Measurements from ENCODE around the gene RAPSN. TPM values are rescaled to one million over a fixed set of nuclear protein-coding genes. Genes with fewer than 3 reads are reported as not detected.

The RAPSN gene
- total RNA-seq, 4 donors from 2014 or later = 0.38 TPM; not detected in 3

GRCh38 chr11:47446833-47447232, 2.1 kb downstream of the RAPSN start:
- WGBS, 2 donors = 87 to 96% methylated on average over 5 to 9 of the region's 9 CpGs
- intact Hi-C loops (cut with DNase I) = no loop called here
- Histone ChIP-seq H3K4me1 (no peaks in the 10 kb centered on the region), H3K9me3 (no peaks in the 10 kb centered on the region), H3K4me3 (no peak overlapping the region), H3K36me3 (no peaks in the 10 kb centered on the region), H3K27me3 (no peaks in the 10 kb centered on the region), H3K27ac (no peak overlapping the region)
- TF ChIP-seq, protein P1, sequence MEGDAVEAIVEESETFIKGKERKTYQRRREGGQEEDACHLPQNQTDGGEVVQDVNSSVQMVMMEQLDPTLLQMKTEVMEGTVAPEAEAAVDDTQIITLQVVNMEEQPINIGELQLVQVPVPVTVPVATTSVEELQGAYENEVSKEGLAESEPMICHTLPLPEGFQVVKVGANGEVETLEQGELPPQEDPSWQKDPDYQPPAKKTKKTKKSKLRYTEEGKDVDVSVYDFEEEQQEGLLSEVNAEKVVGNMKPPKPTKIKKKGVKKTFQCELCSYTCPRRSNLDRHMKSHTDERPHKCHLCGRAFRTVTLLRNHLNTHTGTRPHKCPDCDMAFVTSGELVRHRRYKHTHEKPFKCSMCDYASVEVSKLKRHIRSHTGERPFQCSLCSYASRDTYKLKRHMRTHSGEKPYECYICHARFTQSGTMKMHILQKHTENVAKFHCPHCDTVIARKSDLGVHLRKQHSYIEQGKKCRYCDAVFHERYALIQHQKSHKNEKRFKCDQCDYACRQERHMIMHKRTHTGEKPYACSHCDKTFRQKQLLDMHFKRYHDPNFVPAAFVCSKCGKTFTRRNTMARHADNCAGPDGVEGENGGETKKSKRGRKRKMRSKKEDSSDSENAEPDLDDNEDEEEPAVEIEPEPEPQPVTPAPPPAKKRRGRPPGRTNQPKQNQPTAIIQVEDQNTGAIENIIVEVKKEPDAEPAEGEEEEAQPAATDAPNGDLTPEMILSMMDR (IDR thresholded peaks at IDR 0.05) = no peak
- no peak for TF ChIP-seq POLR2A (IDR thresholded peaks at IDR 0.05)
- DNase-seq = no peak

GRCh38 chr11:47445840-47446239, 3.1 kb downstream of the RAPSN start:
- 90 to 96% methylated on average over 4 of the region's 4 CpGs for WGBS, 2 donors
- Histone ChIP-seq H3K9me3 (no peaks in the 10 kb centered on the region), H3K4me3 (no peak overlapping the region), H3K36me3 (no peaks in the 10 kb centered on the region), H3K4me1 (no peaks in the 10 kb centered on the region), H3K27me3 (no peaks in the 10 kb centered on the region), H3K27ac (no peak overlapping the region)
- intact Hi-C loops (cut with DNase I) = no loop called here
- no peak for TF ChIP-seq POLR2A (IDR thresholded peaks at IDR 0.05)
- TF ChIP-seq, protein P1 (IDR thresholded peaks at IDR 0.05) = no peak
- no peak for DNase-seq

DNA sequence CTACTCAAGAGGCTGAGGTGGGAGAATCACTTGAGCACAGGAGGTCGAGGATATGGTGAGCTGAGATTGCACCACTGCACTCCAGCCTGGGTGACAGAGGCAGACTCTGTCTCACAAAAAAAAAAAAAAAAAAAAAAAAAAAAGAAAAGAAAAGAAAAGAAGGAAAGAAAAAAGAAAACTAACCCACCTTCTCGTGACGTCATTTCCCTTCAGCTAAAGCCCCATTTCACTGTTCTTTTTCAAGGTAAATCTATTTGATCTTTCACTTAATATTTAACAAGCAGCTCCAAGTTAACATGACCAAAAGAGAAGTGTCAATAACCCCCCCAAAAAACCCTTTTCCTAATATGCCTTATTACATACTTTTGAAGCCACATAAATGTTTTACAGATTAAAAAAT, 5.1 kb downstream of the RAPSN start:
- Histone ChIP-seq H3K27me3 (no peaks in the 10 kb centered on the region), H3K4me1 (no peaks in the 10 kb centered on the region), H3K36me3 (no peaks in the 10 kb centered on the region), H3K9me3 (no peaks in the 10 kb centered on the region), H3K27ac (no peak overlapping the region), H3K4me3 (no peak overlapping the region)
- WGBS, 2 donors = 82 to 83% methylated on average over 3 of the region's 3 CpGs
- TF ChIP-seq POLR2A (IDR thresholded peaks at IDR 0.05) = no peak
- TF ChIP-seq, protein P1 (IDR thresholded peaks at IDR 0.05) = no peak
- intact Hi-C loops (cut with DNase I) = no loop called here
- no peak for DNase-seq

DNA sequence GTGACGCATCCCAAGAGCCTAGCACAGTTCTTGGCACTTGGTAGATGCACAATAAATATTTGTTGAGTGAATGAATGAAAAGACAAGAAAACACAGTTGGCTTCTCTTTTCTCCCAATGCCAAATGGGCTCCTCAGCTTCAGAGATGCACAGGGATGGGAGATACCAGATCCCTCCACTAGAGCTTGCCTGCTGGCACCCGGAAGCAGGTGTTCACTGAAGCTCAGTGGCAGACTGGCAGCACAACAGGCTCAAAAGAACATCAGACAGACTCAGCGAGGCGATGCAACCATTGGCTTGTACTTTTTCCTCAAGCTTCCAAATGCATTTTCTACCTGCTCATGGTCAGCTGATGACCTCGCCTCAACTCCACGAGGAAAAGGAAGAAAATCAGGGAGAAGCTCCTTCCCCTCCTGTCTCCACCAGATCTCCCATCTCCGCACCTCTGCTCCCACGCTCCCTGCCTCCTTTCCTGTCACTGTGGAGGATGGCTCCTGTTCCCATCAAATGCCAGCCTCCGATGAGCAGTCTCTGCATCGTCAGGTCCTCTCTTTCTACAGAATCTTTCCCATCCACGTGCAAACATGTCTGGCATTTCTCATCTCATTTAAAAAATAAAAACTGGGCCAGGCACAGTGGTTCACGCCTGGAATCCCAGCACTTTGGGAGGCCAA, 5.8 kb downstream of the RAPSN start:
- Histone ChIP-seq H3K36me3 (no peaks in the 10 kb centered on the region), H3K4me1 (peaks cover 0 to under 1% (median 0%) of the 10 kb centered on the region in 3 donors), H3K27me3 (no peaks in the 10 kb centered on the region), H3K9me3 (no peaks in the 10 kb centered on the region), H3K4me3 (no peak overlapping the region), H3K27ac (no peak overlapping the region)
- TF ChIP-seq, protein P1 (IDR thresholded peaks at IDR 0.05) = no peak
- no peak for TF ChIP-seq POLR2A (IDR thresholded peaks at IDR 0.05)
- 86 to 92% methylated on average over 11 to 12 of the region's 12 CpGs for WGBS, 2 donors
- intact Hi-C loops (cut with DNase I) = no loop called here
- no peak for DNase-seq

GRCh38 chr11:47442514-47442913, 6.4 kb downstream of the RAPSN start:
- Histone ChIP-seq H3K9me3 (no peaks in the 10 kb centered on the region), H3K27me3 (no peaks in the 10 kb centered on the region), H3K4me1 (peaks cover 0 to 6% (median 0%) of the 10 kb centered on the region in 3 donors), H3K27ac (no peak overlapping the region), H3K4me3 (no peak overlapping the region), H3K36me3 (no peaks in the 10 kb centered on the region)
- intact Hi-C loops (cut with DNase I) = no loop called here
- no peak for TF ChIP-seq POLR2A (IDR thresholded peaks at IDR 0.05)
- TF ChIP-seq, protein P1 (IDR thresholded peaks at IDR 0.05) = no peak
- no peak for DNase-seq
- 80% methylated on average over 1 of the region's 8 CpGs; no CpG with 5 or more reads in 1 of the 2 donors for WGBS, 2 donors
